GM12875 (cell line): Measurements from ENCODE around the gene OR2T8.

Experiments
- H3K4me3 ChIP-seq: one replicate; pipeline ENCODE4 v1.5.1; 2011; ENCODE audit warnings: low read depth, low read length, control low read depth
- CTCF ChIP-seq: IDR thresholded peaks from 2 replicates; pipeline ENCODE4 v1.5.1; 2011; ENCODE audit warnings: low read depth, mild to moderate bottlenecking, control low read depth, inconsistent platforms, low read length, moderate library complexity, borderline replicate concordance; ENCODE audit not compliant: insufficient read depth

OR2T8 gene

GRCh38 chr1:247961791-247962190 lies 41.7 kb downstream of the OR2T8 start:
- H3K4me3 ChIP-seq, result no peak overlapping the region
- no peak for TF ChIP-seq CTCF

- no peak for TF ChIP-seq CTCF
- H3K4me3 ChIP-seq, result no peak overlapping the region
Observed at GRCh38 chr1:247962911-247963588, 43.0 kb downstream of the OR2T8 start.

- no peak within 1 kb of the TSS for H3K4me3 ChIP-seq
- no peak for TF ChIP-seq CTCF
Observed at GRCh38 chr1:247964933-247965332, 44.9 kb downstream of the OR2T8 start, which contains the start of gene OR2AK2. TSS of gene OR2AK2 (plus strand) at chr1:247965233. CDS start at chr1:247965377, 144 bp downstream.

- no peak overlapping the region for H3K4me3 ChIP-seq
- TF ChIP-seq CTCF, result no peak
Observed at GRCh38 chr1:247966532-247967204, 46.6 kb downstream of the OR2T8 start.
